IPS-NIHi11 (cell line): Measurements from ENCODE around the gene TRIM9.

Source experiments
- DNase-seq: peaks from one replicate; pipeline ENCODE4 v3.0.0; 2012; ENCODE audit warnings: mixed read lengths, low spot score

Gene TRIM9

DNA sequence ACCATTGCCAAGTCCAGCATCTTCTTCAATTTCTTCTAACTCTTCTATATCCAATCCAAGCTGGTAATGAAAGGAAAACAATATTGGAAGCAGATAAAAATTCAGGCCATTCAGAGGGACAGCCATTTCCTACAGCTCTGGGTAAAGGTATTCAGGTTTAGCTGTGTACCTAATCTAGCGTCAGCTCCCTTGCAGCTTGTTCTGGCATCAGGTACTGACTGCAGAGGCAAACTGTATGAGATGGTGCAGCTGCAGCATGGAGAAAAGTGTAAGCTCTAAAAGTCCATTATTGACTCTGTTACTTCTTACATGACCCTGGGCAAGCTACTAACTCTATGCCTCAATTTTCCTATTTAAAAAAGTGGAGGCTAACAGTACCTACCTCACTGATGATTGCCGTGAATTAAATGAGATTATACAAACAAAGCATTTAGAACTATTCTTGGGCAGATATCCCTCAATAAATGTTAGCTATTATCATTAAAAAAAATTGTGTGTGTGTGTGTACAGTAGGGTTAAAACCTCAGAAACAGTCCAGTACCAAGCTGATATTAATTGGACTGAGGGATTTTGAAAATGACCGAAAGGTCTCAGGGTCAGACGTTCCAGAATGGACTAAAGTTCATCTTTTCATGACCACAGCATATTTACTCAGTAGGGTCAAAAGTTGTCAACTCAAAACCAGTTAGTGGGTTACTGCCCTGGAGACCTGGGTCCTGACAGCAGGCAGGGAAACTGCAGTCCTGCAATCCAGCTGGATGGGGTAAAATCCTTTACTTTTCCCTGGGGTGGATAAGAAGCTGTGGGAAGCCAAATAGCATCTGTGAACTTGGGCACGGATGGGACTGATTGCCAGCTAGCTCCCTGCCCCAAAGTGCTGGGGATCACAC lies 159.5 kb downstream of the TRIM9 start:
- DNase-seq = no peak

DNA sequence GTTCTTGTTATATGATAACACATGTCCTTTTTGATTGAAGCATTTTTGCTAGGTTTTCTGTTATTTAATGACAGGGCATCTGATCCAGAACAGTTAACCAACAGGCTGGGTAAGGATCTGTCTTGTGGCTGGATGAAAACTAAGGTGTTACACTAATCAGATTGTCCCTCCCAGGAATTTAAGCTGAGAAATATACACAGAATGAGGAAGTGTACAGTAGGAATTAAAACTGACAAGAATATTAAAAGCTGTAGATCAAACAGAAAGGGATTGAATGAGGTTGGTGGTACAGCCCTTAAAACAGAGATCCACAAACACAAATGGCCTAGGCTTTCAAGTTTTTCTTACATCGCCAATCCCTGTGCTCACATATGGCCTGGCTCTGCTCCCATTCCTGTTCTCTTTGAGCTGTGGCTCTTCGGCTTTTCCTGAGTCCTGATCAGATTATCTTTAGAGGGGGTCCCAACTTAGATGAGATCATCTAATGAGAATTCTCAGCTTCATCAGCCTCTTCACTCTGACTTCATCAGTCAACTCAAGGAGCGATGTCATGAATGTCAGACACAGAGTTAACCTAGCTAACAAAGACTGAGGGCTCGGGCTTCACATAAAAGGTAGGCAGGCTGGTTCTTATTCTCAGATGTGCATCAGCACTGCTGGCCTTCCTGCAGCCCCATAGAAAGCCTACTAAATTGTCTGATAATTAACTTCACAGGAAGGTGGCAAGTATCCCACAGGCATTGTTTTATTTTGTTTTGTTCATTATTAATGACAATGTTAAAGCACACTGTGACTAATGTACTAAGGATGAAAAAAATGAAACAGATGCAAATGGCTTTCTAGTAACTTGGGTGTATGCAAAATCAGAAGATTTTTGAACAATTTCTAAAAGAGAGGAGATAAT lies 162.1 kb downstream of the TRIM9 start:
- no peak for DNase-seq

DNA sequence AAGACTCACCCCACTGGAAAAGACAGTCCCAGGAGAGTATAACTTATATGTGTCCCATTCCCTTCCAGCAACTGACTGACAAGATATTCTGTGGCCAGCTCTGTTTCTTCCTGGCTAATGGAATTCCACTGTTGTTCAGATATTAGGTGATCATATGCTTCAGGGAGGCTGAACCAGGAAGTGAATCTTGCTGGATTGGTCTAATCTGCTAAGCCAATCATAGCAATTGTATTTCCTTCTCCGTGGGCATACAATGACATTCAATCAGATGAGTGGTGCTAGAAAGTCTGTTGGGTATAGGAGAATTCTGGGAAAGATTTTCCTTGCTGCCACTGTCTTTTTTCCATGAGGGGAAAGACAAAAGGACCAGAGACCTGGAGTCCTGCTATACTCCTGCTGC lies 162.7 kb downstream of the TRIM9 start:
- no peak for DNase-seq

DNA sequence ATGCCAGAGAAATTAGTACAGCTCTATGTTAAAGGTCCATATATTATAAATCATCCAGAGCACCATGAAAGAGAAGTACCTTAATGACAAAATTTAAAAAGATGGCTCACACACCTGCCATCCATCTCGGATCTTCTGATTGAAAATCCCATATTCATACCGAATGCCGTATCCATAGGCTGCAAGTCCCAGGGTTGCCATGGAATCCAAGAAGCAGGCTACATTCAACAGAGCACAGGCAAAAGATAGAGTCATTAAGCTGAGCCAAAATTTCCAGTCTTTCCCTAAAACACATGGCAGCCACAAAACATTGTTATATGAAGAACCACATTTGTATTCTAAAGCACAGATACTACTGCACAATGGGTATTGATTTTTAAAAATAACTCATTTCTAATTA lies 163.3 kb downstream of the TRIM9 start:
- DNase-seq = no peak

DNA sequence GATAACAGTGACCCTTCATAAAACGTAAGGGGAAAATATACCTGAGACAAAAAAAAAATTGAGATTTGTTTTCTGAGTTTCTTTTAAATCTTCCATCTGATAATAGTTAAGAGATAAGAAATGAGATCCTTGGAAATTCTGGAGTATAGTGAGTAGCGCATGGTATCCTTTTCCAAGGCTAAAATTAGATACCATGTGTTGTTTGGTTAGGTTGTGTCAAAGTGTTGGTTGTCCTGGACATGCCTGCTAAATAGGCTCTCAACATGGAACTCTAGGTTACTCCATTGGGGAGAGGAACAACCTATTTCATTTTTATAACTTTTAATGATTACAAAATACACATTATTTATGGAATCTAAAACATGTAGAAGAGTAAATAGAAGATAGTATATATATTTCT lies 165.4 kb downstream of the TRIM9 start:
- DNase-seq = no peak

DNA sequence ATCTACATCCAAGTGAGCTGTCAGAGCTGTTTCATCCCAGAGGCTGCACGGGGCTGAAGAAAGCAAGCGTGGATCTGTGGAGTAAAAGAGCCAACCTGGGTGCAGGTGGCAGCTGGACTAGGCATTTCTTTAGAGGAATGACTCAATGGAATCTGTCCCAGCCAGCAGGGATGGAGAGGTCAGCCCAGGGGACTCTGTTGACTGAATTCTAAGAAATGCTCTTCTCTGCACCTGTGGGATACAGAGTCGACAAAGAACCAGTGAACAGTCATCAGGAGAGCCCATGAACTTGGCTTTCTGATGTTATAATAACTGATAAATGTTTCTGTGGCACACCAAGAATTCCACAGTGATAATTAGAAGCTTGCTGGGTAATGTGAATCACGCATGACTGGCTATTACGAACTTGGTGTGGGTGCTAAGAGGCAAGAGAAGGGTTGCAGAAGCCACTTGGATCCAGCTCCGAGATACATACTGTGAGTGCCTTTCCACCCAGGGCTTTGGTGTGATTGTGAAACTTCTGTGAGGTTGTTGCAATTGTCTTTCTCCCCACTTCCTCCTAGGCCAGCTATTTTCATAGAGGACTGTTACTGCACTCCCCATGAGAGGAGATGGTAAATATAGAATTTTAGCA lies 166.8 kb downstream of the TRIM9 start:
- DNase-seq = no peak

DNA sequence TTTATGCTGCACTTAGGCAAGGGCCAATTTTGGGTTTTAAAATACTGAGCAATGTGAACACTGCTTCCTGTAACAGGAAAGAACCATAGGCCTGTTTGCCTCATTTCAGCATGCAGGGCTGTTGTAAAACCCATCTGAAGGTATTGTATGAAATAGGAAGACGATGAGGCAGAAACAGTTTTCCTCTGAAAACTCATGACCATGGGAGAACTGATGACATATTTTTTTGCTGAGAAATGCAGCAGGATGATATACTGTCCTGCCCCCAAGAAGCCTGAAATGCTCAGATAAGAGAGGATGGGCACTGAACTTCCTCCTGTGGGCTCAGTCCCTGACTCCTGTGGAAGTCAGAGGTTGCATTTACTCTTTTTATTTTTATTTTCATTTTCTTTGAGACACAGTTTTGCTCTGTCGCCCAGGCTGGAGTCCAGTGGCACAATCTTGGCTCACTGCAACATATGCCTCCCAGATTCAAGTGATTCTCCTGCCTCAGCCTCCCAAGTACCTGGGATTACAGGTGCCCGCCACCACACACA lies 168.0 kb downstream of the TRIM9 start:
- DNase-seq = no peak
